ENCODE data around the gene WWC2.
"Not testable (repeated sequence)": the region's sequence is repeated elsewhere in the genome, so short reads cannot be mapped to it uniquely, and the experiment has no call there.

WWC2 gene

DNA sequence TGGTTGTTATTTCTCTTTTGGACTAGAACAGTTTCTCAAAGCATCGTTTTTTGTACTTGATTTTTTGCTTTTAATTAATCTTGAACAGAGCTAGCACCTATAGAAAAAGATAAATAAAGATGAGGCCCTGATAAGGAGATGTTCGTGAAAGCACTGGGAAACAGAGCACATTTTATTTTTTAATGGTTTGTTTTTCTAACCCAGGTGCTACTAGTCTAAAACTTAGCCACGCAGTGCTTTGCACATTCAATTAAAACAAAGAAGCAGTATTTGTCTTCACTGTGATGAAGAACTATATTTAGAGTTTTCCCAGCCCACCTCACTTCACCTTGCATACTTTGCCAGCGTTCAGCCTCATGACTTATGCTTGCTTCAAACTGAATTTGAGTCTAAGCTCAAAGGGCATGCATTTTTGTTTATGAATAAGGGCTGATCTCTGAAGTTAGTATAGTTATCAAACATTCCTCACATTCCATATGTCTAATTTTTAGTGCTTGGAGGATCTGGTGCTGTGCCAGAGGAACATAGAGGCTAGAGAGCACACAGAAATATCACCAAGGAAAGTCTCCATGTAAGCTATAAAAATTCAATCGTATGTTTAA lies 76.7 kb downstream of the WWC2 start:
- DNase-seq = no peak

- DNase-seq = no peak
These were observed 77.9 kb downstream of the WWC2 start for GRCh38 chr4:183177001-183177400.

- DNase-seq = no peak
These were observed 79.1 kb downstream of the WWC2 start for GRCh38 chr4:183178201-183178600.

DNA sequence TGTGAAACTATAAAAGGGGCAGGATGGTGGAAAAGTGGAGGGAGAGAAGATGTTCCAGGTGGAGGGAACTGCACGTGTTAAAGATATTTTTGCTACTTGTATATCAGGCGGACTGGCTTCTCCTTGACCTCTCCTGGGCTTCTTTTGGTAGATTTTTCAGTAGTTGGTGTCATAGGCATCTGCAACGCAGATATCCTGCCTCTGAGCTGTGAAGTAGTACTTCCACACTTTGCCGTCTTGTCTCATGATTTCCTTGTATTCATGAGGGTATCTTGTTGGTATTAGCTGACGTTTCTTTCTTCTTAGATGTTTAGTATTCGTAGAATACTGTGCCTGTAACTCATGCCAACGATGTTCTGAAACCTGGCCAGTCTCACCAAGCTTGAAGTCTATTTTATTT lies 81.0 kb downstream of the WWC2 start:
- no peak for DNase-seq

GRCh38 chr4:183180621-183181020 lies 81.6 kb downstream of the WWC2 start:
- no peak for DNase-seq

DNA sequence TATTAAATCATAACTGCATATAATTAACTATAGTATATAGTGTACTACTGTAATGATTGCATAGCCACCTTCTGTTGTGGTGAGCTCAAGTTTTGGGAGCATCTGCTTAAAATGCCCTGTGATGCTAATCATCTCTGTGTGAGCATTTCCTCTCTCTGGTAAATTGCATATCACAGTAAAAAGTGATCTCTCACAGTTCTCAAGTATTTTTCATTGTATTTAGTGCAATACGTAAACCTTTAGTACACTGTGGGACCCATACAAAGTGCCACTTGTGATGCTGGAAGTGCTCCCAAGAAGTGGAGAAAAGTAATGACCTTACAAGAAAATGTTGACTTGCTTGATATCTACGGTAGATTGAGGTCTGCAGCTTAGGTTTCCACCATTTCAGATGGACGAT lies 82.0 kb downstream of the WWC2 start:
- no peak for DNase-seq

DNA sequence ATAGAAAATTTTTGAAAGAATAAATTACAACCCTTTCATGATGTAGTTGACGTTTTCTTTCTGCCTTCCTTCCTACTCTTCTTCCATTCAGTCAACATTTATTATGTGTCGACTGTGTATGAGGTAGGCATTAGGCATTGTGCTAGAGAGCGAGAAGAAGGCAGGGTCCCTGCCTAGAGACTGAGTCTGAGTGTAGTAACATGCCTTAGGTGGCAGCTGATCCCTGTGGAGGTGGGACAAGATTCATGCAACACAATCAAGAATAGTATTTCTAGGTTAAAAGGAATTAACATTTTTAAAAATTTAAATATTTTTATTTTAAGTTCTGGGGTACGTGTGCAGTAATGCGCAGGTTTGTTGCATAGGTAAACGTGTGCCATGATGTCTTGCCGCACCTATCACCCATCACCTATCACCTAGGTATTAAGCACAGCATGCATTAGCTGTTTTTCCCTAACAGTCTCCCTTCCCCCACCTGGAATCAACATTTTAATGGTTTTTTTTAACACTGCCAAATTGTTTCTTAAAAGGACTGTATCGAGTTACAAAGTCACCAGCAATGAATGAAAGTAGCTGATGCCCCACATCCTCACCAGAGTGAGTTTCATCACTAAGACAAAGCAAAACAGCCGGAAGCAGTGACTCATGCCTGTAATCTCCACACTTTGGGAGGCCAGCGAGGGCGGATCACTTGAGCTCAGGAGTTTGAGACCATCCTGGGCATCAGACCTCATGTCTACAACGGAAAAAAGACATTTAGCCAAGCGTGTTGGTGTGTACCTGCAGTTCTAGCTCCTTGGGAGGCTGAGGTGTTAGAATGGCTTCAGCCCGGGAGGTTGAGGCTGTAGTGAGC lies 84.0 kb downstream of the WWC2 start:
- DNase-seq = peak; percentile 19

GRCh38 chr4:183183906-183184535 lies 85.0 kb downstream of the WWC2 start:
- DNase-seq = no peak

DNA sequence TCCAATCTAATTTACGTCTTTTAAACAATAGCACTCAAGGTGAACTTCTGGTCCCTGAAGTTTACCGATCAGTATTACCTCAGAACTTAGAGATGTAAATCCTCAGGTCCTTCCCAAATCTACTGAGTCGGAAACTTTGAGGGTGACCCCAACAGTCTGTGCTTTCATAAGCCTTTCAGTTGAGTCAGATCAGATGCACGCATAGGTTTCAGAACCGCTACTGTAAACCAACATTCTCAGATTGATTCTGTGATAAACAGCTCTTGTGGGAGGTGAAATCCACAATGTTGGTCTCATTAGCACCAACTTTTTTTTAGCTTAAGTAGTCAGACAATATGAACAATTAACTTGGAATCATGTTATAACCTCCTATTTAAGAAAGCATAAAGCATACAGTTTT lies 86.0 kb downstream of the WWC2 start:
- peak; percentile 8 for DNase-seq

DNA sequence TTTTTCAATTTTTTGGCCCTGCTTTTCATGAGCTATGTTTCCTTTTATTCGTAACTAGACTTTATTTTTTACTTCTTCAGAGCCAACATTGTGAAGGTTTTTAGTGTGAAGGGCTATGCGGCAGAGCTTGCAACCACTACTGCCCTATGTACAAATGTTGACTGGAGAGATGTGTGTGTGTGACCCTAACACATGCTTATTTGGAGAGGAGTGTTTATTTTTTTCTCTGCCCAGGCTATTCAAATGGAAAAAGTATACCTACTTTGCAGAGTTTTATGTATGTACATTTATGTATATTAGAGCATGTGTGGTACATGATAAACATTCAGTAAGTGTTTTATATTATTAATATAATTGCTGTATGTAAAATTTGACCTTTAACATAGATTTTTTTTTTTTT lies 86.5 kb downstream of the WWC2 start:
- no peak for DNase-seq

- DNase-seq = no peak
These were observed 87.8 kb downstream of the WWC2 start for GRCh38 chr4:183186813-183187212.

- DNase-seq = no peak
These were observed 92.0 kb downstream of the WWC2 start for GRCh38 chr4:183190900-183191527.

- no peak for DNase-seq
These were observed 92.6 kb downstream of the WWC2 start for GRCh38 chr4:183191630-183192029.

DNA sequence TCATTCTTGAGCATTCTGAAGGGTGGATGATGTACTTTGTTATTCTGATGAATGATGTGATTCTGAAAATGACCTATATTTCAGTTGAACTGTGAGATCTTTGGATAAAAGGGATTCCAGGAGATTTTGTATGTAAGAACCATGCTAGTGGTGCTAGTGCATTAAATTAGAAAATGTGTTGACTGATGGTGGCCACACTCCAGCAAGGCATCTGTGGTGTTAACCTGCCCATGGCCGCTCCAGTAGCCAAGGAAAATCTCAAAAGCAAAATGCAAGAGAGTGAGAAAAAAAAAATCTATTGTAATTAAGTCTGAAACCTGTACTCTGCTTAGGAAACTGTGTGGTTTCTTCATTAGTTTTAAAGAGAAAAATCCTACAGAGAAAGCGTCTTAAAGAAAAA lies 93.5 kb downstream of the WWC2 start:
- no peak for DNase-seq

- DNase-seq = not testable (repeated sequence)
These were observed 94.8 kb downstream of the WWC2 start for GRCh38 chr4:183193730-183194338.

GRCh38 chr4:183195534-183195933 lies 96.5 kb downstream of the WWC2 start:
- DNase-seq = no peak

GRCh38 chr4:183197140-183197539 lies 98.1 kb downstream of the WWC2 start:
- no peak for DNase-seq

GRCh38 chr4:183200453-183200852 lies 101.4 kb downstream of the WWC2 start:
- no peak for DNase-seq

DNA sequence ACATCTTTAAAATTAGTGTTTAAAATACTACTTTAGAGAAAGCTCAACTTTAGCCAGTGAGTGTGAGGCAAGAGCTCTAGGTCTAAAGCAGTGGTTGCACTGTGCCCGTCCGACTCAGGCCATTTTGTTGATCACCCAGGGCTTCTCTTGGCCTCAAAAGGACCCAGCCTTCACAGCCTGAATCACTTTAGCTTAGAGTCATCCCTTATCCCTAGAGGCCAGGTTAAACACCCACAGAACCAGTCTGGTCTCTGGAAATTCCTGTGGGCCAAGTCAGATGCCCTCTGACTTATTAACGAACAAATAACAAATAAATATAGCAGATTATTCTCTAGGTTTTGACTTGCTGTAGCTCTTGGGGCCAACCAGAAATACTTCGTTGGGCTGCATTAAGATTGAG lies 102.3 kb downstream of the WWC2 start:
- no peak for DNase-seq

GRCh38 chr4:183202523-183202922 lies 103.5 kb downstream of the WWC2 start:
- no peak for DNase-seq

DNA sequence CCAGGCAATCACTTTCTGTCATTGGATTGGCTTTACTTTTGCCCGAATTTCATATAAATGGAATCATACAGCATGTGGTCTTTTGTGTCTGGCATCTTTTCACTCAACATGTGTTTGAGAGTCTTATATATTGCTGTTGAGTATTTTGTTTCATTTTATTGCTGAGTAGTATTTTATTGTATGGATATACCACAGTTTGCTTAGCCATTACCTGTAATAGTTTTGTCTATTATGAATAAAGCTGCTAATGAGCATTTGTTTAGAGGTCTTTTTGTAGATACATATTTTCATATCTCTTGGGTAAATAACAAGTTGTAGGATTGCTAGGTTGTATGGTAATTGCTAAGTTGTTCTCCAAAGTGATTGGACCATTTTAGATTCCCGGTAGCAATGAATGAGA lies 105.7 kb downstream of the WWC2 start:
- no peak for DNase-seq

DNA sequence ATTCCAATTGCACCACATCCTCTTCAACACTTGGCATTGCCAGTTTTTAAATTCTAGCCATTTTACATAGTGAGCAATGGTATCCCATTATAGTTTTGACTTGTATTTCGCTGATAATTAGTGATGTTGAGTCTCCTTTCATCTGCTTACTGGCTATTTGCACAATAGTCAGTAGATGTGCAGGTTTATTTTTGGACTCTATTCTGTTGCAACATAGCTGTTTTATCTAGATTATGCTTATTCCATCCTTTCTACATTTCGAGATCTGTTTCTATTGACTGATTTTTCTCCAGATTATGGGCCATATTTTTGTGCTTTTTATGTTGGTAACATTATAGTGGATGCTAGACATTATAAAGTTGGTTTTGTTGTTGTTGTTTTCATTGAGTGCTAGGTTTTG lies 106.1 kb downstream of the WWC2 start:
- no peak for DNase-seq

GRCh38 chr4:183205709-183206108 lies 106.7 kb downstream of the WWC2 start:
- DNase-seq = no peak

Data from stimulated activated CD4-positive, alpha-beta T cell treated with anti-CD3 and anti-CD28 coated beads, Interleukin-1b, Interleukin-23, amount 100 ng/mL, for 48 hours (primary cell).